Activated naive CD8-positive, alpha-beta T cell treated with anti-CD3 and anti-CD28 coated beads, Interleukin-2, amount 50 U/mL, for 24 hours (primary cell): ENCODE results near the gene PPM1H.
"Not testable (repeated sequence)": the region's sequence is repeated elsewhere in the genome, so short reads cannot be mapped to it uniquely, and the experiment has no call there.

Experiments
- ATAC-seq: fragments of 150-1000 bp; cut with Tn5 transposase; one replicate; pipeline ENCODE4 v1.10.0; 2021
- DNase-seq: peaks from one replicate; pipeline ENCODE4 v3.0.0; 2021
- H3K27ac Mint-ChIP-seq: one replicate; pipeline ENCODE4 v1.8.0; 2021; ENCODE audit warnings: mild to moderate bottlenecking, mixed read lengths
- H3K27me3 Mint-ChIP-seq: one replicate; pipeline ENCODE4 v1.8.0; 2021; ENCODE audit warnings: mixed read lengths
- H3K36me3 Mint-ChIP-seq: one replicate; pipeline ENCODE4 v1.8.0; 2021; ENCODE audit warnings: low read depth, mixed read lengths
- H3K4me1 Mint-ChIP-seq: one replicate; pipeline ENCODE4 v1.8.0; 2021; ENCODE audit warnings: mixed read lengths
- H3K4me3 Mint-ChIP-seq: one replicate; pipeline ENCODE4 v1.8.0; 2021; ENCODE audit warnings: mild to moderate bottlenecking, moderate library complexity, mixed read lengths
- H3K9me3 Mint-ChIP-seq: one replicate; pipeline ENCODE4 v1.8.0; 2021; ENCODE audit warnings: mixed read lengths

PPM1H gene

GRCh38 chr12:62766496-62766895, 168.5 kb downstream of the PPM1H start:
- Mint-ChIP-seq H3K27ac (no peak overlapping the region), H3K36me3 (no peaks in the 10 kb centered on the region), H3K9me3 (no peaks in the 10 kb centered on the region), H3K4me3 (no peak overlapping the region), H3K27me3 (peaks cover 6% of the 10 kb centered on the region), H3K4me1 (peaks cover 15% of the 10 kb centered on the region)
- ATAC-seq (no peak), DNase-seq (no peak)

GRCh38 chr12:62763861-62764645, 170.9 kb downstream of the PPM1H start:
- DNase-seq (no peak), ATAC-seq (no peak)
- H3K27me3 Mint-ChIP-seq = peaks cover 9% of the 10 kb centered on the region
- no peak overlapping the region for H3K4me3 Mint-ChIP-seq
- no peaks in the 10 kb centered on the region for H3K36me3 Mint-ChIP-seq
- H3K4me1 Mint-ChIP-seq = peaks cover 27% of the 10 kb centered on the region
- no peaks in the 10 kb centered on the region for H3K9me3 Mint-ChIP-seq
- H3K27ac Mint-ChIP-seq = no peak overlapping the region

- no peak overlapping the region for H3K27ac Mint-ChIP-seq
- peaks cover 35% of the 10 kb centered on the region for H3K4me1 Mint-ChIP-seq
- H3K9me3 Mint-ChIP-seq = no peaks in the 10 kb centered on the region
- H3K36me3 Mint-ChIP-seq = no peaks in the 10 kb centered on the region
- H3K27me3 Mint-ChIP-seq = peaks cover 7% of the 10 kb centered on the region
- no peak overlapping the region for H3K4me3 Mint-ChIP-seq
- ATAC-seq (no peak), DNase-seq (no peak)
These were observed 171.6 kb downstream of the PPM1H start for GRCh38 chr12:62763312-62763711.

- Mint-ChIP-seq H3K27ac (no peak overlapping the region), H3K36me3 (no peaks in the 10 kb centered on the region), H3K9me3 (no peaks in the 10 kb centered on the region), H3K4me3 (no peak overlapping the region), H3K27me3 (peaks cover 5% of the 10 kb centered on the region), H3K4me1 (peaks cover 36% of the 10 kb centered on the region)
- DNase-seq (no peak), ATAC-seq (no peak)
These were observed 172.3 kb downstream of the PPM1H start for GRCh38 chr12:62762645-62763044.

- ATAC-seq (no peak), DNase-seq (no peak)
- Mint-ChIP-seq H3K36me3 (no peaks in the 10 kb centered on the region), H3K4me1 (peaks cover 37% of the 10 kb centered on the region), H3K27ac (no peak overlapping the region), H3K9me3 (no peaks in the 10 kb centered on the region), H3K4me3 (no peak overlapping the region), H3K27me3 (peaks cover 5% of the 10 kb centered on the region)
These were observed 173.3 kb downstream of the PPM1H start for GRCh38 chr12:62761658-62762057.

- DNase-seq (no peak), ATAC-seq (peak; percentile 58)
- Mint-ChIP-seq H3K27me3 (peaks cover 8% of the 10 kb centered on the region), H3K27ac (peak overlapping the region; percentile 15), H3K9me3 (no peaks in the 10 kb centered on the region), H3K4me1 (peaks cover 39% of the 10 kb centered on the region), H3K4me3 (no peak overlapping the region), H3K36me3 (no peaks in the 10 kb centered on the region)
These were observed 174.2 kb downstream of the PPM1H start for GRCh38 chr12:62760779-62761178.

GRCh38 chr12:62760341-62760740, 174.6 kb downstream of the PPM1H start:
- not testable (repeated sequence) for H3K4me3 Mint-ChIP-seq, H3K27me3 Mint-ChIP-seq, DNase-seq, H3K9me3 Mint-ChIP-seq, H3K36me3 Mint-ChIP-seq, ATAC-seq
- H3K27ac Mint-ChIP-seq = peak overlapping the region; percentile 15
- H3K4me1 Mint-ChIP-seq = peaks cover 39% of the 10 kb centered on the region

GRCh38 chr12:62758216-62758615, 176.7 kb downstream of the PPM1H start:
- Mint-ChIP-seq H3K27me3 (peaks cover 8% of the 10 kb centered on the region), H3K27ac (peak overlapping the region; percentile 55), H3K4me3 (no peak overlapping the region), H3K36me3 (no peaks in the 10 kb centered on the region), H3K9me3 (no peaks in the 10 kb centered on the region), H3K4me1 (peaks cover 39% of the 10 kb centered on the region)
- DNase-seq = no peak
- ATAC-seq = peak; percentile 88

GRCh38 chr12:62757048-62757447, 177.9 kb downstream of the PPM1H start:
- Mint-ChIP-seq H3K9me3 (no peaks in the 10 kb centered on the region), H3K4me3 (no peak overlapping the region), H3K4me1 (peaks cover 38% of the 10 kb centered on the region), H3K27me3 (peaks cover 12% of the 10 kb centered on the region), H3K27ac (no peak overlapping the region), H3K36me3 (no peaks in the 10 kb centered on the region)
- DNase-seq (no peak), ATAC-seq (no peak)

- no peak overlapping the region for H3K4me3 Mint-ChIP-seq
- no peaks in the 10 kb centered on the region for H3K9me3 Mint-ChIP-seq
- H3K4me1 Mint-ChIP-seq = peaks cover 26% of the 10 kb centered on the region
- ATAC-seq (no peak), DNase-seq (no peak)
- peaks cover 14% of the 10 kb centered on the region for H3K27me3 Mint-ChIP-seq
- no peaks in the 10 kb centered on the region for H3K36me3 Mint-ChIP-seq
- H3K27ac Mint-ChIP-seq = no peak overlapping the region
These were observed 180.2 kb downstream of the PPM1H start for GRCh38 chr12:62754706-62755105.

- no peak for DNase-seq
- H3K27me3 Mint-ChIP-seq = peaks cover 14% of the 10 kb centered on the region
- H3K36me3 Mint-ChIP-seq = no peaks in the 10 kb centered on the region
- no peak overlapping the region for H3K27ac Mint-ChIP-seq
- H3K4me1 Mint-ChIP-seq = peaks cover 2% of the 10 kb centered on the region
- H3K9me3 Mint-ChIP-seq = no peaks in the 10 kb centered on the region
- H3K4me3 Mint-ChIP-seq = no peak overlapping the region
- no peak for ATAC-seq
These were observed 183.2 kb downstream of the PPM1H start for GRCh38 chr12:62751810-62752155.

GRCh38 chr12:62750941-62751809, 183.8 kb downstream of the PPM1H start:
- no peak for DNase-seq
- Mint-ChIP-seq H3K4me3 (no peak overlapping the region), H3K27ac (no peak overlapping the region), H3K4me1 (no peaks in the 10 kb centered on the region), H3K27me3 (peaks cover 12% of the 10 kb centered on the region), H3K36me3 (no peaks in the 10 kb centered on the region), H3K9me3 (no peaks in the 10 kb centered on the region)
- no peak for ATAC-seq

GRCh38 chr12:62749586-62749985, 185.4 kb downstream of the PPM1H start:
- H3K36me3 Mint-ChIP-seq = no peaks in the 10 kb centered on the region
- no peaks in the 10 kb centered on the region for H3K9me3 Mint-ChIP-seq
- no peak overlapping the region for H3K27ac Mint-ChIP-seq
- ATAC-seq = no peak
- H3K4me3 Mint-ChIP-seq = no peak overlapping the region
- DNase-seq = no peak
- peaks cover 10% of the 10 kb centered on the region for H3K27me3 Mint-ChIP-seq
- no peaks in the 10 kb centered on the region for H3K4me1 Mint-ChIP-seq

- H3K27ac Mint-ChIP-seq = no peak overlapping the region
- no peak for ATAC-seq
These were observed 185.9 kb downstream of the PPM1H start for GRCh38 chr12:62748941-62749468.

GRCh38 chr12:62744551-62744950, 190.4 kb downstream of the PPM1H start:
- ATAC-seq (no peak), DNase-seq (no peak)
- Mint-ChIP-seq H3K27me3 (no peaks in the 10 kb centered on the region), H3K4me3 (no peak overlapping the region), H3K27ac (no peak overlapping the region), H3K4me1 (no peaks in the 10 kb centered on the region), H3K9me3 (no peaks in the 10 kb centered on the region), H3K36me3 (no peaks in the 10 kb centered on the region)

More at GRCh38 chr12:62748941-62749468, 185.9 kb downstream of the PPM1H start:
- no peaks in the 10 kb centered on the region for H3K9me3 Mint-ChIP-seq
- no peak overlapping the region for H3K4me3 Mint-ChIP-seq
- no peak for DNase-seq
- no peaks in the 10 kb centered on the region for H3K36me3 Mint-ChIP-seq
- H3K27me3 Mint-ChIP-seq = peaks cover 9% of the 10 kb centered on the region
- no peaks in the 10 kb centered on the region for H3K4me1 Mint-ChIP-seq
